LNCaP clone FGC (cell line): ENCODE results near the gene C9orf153.

Experiments
- DNase-seq: peaks from one replicate; pipeline ENCODE4 v3.0.0-alpha.2; 2011; ENCODE audit warnings: low read depth
- H3K4me3 ChIP-seq: 2 replicates; pipeline ENCODE4 v1.5.1; 2011; ENCODE audit warnings: mild to moderate bottlenecking, low read depth, low read length, control low read depth
- CTCF ChIP-seq: IDR thresholded peaks from 2 replicates; pipeline ENCODE4 v1.5.1; 2012; ENCODE audit warnings: mild to moderate bottlenecking; ENCODE audit not compliant: control insufficient read depth, insufficient read depth; ENCODE audit errors: extremely low read depth

The C9orf153 gene

GRCh38 chr9:86250123-86250522, 9.3 kb downstream of the C9orf153 start:
- DNase-seq: no peak
- H3K4me3 ChIP-seq: no peak overlapping the region
- no peak for TF ChIP-seq CTCF

GRCh38 chr9:86248746-86249145, 10.7 kb downstream of the C9orf153 start:
- TF ChIP-seq CTCF: no peak
- no peak overlapping the region for H3K4me3 ChIP-seq
- DNase-seq: no peak

- no peak overlapping the region for H3K4me3 ChIP-seq
- no peak for DNase-seq
- TF ChIP-seq CTCF: no peak
These were observed 12.7 kb downstream of the C9orf153 start for GRCh38 chr9:86246752-86247161.

GRCh38 chr9:86242071-86242470, 17.4 kb downstream of the C9orf153 start:
- TF ChIP-seq CTCF: no peak
- no peak for DNase-seq

GRCh38 chr9:86241216-86241615, 18.2 kb downstream of the C9orf153 start:
- TF ChIP-seq CTCF: no peak

More at GRCh38 chr9:86242071-86242470, 17.4 kb downstream of the C9orf153 start:
- H3K4me3 ChIP-seq: no peak overlapping the region

GRCh38 chr9:86238861-86239770, 20.3 kb downstream of the C9orf153 start:
- DNase-seq: no peak

More at GRCh38 chr9:86241216-86241615, 18.2 kb downstream of the C9orf153 start:
- DNase-seq: no peak
- H3K4me3 ChIP-seq: no peak overlapping the region

More at GRCh38 chr9:86238861-86239770, 20.3 kb downstream of the C9orf153 start:
- peak; percentile 24 for TF ChIP-seq CTCF
- no peak overlapping the region for H3K4me3 ChIP-seq
